GM12892 (cell line): Measurements from ENCODE around the gene NGFR.

Experiments
- POLR2AphosphoS5 ChIP-seq: IDR thresholded peaks from 2 replicates; pipeline ENCODE4 v1.6.1; 2011; ENCODE audit warnings: low read depth, low read length, control low read depth
- TAF1 ChIP-seq: IDR thresholded peaks from 2 replicates; pipeline ENCODE4 v1.6.1; 2011; ENCODE audit warnings: low read depth, mild to moderate bottlenecking, control low read depth, low read length, borderline replicate concordance

DNA sequence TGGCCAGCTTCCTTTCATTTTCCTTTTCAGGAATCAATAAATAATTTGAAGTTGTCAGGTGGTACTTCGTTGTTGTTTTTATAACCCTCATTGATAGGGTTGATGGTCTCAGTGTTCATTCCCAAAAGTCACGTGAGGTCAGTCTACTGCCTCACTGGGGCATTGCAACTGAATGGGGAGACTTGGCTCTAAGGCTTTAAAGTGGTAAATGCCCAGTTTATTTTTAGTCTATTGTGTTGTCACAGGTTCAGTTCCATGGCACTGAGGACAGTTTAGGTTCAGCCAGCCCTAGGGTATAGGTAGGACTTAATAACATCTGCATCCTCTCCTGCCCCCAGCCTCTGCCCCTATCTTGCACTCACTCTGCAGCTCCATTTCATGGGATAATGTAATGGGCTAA lies 33.5 kb upstream of the NGFR start:
- TF ChIP-seq TAF1 (no peak), POLR2AphosphoS5 (no peak)
